ENCODE measurements around the gene FEN1.
A peak's percentile ranks its signal among the peaks of the same experiment; 100 is the strongest.

Gene FEN1

DNA sequence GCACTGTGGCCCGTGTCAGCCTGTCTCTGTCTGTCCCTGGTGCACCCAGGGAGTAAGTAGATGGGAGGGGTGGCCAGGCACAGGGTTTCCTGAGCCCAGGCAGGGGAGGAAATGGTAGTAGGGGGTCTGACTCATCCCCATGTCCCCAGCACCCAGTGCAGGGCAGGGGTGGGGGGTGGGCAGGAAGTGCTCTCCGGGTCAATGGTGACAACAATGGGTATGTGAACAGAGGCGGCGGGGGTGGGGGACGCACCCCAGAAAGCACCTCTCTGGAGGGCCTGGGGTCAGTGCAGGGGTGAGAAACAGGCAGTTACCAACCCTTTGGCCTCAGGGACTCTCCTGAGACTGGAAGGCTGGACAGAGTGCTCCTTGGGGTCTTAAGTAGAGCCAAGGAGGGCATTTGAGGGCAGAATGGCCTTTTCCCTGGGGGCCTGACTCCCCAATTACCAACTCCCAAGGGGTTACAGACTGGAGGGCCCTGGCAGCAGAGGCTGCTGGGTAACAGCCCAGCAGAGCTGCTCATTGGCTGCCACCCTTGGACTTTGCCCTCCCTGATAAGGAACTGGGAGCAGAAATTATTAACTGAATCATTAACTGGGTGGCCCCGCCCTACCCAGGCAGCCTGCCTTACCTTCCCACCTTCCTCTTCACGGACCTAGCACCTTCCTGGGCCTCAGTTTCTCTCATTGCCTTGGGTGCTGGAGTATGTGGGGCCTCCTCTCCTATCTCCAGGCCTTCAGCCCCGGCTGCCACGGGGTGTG, 36.1 kb upstream of the FEN1 start:
- DNase-seq (ENCODE audit: insufficient read length, low spot score) (peak; percentile 86), FAIRE-seq (peak; percentile 92)

DNA sequence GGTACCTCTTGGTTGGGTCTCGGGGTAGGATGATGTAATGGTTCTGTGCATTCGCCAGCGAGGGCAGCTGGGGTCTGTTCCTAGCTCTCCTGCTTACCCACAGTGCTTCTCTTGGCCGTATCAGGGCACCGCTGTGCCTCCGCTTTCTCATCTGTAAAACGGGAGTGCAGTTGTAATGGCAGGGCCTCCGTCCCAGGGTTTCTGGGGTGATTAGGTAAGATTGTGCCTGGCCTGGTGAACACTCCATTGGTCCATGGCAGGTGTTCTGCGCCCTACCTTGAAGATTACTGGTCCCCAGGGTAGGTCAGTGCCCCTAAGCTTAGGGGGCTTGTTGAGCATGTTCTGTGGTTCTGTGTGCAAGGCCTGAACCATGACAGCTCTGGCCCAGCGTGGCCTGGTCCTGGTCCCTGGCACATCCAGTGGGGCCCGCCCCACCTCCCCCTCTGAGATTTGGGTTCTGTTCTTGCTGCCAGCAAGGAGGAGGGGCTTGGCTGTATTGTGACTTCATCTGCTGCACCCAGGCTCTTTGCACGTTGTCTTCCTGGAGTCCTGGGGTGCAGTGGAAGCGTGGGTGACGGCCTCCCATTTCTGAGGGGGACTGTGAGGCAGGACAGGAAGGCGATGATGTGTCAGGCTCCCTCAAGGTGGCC, 35.4 kb upstream of the FEN1 start:
- no peak for DNase-seq (ENCODE audit: insufficient read length, low spot score)
- no peak for FAIRE-seq

DNA sequence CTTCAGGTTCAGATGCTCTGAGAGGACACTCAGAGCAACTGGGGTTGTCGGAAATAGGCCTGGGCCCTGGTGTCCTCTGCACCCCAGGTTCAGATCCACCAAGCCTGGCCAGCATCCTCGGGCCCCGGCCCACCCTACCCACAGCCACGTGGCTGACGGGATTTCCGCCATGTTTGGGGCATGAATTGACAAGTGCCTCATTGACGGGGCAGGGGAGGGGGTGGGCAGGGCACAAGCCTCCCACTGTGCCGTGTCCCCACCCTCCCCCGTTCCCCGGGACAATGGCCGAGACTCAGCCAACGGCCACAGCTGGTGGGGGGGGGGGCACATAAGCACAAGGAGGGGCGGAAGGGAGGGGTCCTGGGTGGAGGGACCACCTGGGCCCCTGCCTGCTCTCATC, 31.8 kb upstream of the FEN1 start:
- DNase-seq (ENCODE audit: insufficient read length, low spot score), result no peak
- no peak for FAIRE-seq

DNA sequence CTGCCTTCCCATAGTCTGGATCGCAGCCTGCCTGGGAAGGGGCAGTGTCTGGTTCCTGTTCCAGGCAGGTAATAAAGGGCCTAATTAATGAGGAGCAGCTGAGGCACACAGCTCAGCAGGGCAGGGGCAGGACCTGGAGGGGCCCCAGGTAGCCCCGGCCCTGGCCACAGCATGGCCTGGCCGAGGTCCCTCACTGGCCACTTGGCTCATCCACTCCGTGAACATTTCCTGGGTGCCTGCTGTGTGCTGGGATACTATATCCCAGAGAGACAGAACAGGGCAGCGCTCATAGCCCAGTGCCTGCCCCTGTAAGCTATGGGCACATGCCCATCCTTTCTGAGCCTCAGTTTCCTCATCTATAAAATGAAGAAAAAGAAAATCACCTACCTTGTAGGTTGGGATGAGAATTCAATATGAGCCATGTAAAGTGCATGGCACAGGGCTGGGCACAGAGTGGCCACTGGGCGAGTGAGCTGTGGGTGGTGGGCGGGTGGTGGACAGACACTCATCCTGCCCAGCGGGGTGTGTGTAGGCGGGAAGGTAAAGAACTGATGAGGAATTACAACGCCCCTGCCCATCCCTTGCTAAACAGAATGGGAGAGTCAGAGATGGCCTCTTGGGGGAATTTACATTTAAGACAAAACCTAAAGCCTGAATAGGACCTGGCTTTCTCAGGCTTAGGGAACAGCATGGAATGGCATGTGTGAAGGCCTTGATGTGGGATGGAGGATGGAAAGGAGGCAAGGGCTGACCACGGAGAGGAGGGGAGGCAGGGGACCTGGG, 31.1 kb upstream of the FEN1 start:
- FAIRE-seq, result no peak
- no peak for DNase-seq (ENCODE audit: insufficient read length, low spot score)

DNA sequence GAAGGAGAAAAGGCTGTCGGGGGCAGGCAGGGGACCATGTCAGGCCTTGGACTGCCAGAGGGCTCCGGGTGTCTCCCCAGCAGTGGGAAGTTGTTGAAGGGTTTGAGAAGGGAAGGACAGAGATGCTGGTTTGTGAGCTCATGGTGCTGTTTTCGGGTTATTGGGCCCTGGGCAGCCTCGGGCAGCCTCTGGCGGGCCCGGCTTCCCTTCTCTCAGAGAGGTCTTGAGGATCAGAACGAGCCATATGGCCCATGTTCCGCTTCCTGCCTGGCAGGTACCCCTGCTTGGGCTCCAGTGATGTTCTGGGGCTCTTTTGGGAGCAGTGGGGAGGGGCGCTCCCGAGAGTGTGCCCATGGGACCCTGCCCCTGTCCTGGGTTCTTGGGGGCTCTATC, 30.5 kb upstream of the FEN1 start:
- FAIRE-seq, result no peak
- DNase-seq (ENCODE audit: insufficient read length, low spot score), result no peak

DNA sequence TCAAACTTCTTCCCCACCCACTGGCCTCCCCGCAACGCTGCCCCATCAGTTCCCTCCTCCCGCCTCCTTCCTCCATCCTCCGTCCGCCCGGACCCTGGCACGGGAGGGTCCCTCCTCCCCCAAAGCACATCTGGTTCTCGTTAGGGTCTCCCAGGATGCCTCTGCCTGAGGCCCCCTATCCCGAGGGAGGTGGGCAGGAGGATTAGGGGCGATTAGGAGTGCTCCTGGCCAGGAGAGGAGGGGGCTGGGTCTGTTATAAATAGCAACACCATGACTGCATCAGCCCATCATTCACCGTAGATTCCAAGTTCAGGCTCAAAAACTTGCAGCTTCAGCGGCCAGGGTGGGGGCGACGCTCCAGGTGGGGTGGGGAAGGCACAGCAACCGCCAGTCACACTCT, 29.9 kb upstream of the FEN1 start:
- no peak for DNase-seq (ENCODE audit: insufficient read length, low spot score)
- FAIRE-seq, result no peak

DNA sequence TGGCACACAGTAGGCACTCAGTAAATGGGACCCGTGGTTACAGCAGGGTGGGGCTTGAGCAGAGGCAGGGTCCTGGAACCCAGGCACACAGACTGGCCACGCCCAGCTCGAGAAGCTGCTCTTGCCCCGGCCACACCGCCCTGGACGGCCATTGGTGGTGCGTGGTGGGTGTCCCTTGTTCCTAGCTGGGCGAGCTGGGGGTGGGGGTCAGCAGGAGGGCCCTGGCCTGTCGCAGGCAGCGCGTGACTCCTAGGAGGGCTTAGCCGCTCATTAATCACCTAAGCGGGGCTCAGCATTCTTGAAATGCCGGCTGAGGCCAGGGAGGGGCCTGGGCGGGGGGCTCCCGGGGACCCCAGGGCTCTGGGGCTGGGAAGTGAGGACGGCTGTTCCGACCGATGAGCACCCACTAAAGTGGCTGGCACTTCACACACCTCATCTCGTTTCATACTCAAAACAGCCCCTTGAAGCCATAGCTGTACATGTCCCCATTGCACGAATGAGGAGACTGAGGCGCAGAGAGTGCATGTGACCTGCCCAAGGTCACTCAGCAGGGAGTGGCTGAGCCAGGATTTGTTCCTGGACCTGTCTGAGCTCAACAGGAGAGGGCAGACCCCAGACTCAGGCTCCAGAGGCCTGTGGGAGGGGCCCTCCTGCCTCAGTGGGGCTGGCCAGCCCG, 28.6 kb upstream of the FEN1 start:
- FAIRE-seq, result no peak
- no peak for DNase-seq (ENCODE audit: insufficient read length, low spot score)

DNA sequence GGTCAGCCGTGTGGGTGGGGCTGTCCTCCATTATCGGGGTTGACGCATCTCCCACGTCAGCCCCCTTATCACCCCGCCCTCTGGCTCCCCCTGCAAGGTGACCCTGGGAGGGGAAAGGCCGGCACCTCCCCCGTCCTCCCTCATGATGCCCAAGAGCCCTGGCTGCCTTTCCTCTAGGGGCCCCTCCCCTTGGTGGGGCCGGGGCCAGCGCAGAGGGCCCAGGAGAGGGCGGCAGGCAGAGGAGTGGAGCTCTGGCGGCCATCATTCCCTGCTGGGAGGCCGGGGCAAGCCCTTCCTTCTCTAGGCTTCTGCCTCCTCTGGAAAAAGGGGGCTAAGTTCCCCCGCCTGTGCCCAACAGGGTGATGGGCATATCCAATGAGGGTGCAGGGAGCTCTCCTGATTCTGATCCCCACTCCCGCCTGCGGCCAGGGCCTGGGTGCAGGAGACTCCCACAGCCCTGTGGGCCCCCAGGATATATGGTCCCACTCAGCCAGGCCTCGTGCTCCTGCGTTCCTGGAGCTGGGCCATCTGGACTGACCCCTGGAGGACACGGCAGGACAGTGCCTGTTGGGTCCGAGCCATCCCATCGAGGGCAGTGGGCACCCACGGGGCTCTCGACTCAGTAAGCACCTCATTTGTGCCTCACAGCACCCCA, 28.0 kb upstream of the FEN1 start:
- no peak for DNase-seq (ENCODE audit: insufficient read length, low spot score)
- no peak for FAIRE-seq

DNA sequence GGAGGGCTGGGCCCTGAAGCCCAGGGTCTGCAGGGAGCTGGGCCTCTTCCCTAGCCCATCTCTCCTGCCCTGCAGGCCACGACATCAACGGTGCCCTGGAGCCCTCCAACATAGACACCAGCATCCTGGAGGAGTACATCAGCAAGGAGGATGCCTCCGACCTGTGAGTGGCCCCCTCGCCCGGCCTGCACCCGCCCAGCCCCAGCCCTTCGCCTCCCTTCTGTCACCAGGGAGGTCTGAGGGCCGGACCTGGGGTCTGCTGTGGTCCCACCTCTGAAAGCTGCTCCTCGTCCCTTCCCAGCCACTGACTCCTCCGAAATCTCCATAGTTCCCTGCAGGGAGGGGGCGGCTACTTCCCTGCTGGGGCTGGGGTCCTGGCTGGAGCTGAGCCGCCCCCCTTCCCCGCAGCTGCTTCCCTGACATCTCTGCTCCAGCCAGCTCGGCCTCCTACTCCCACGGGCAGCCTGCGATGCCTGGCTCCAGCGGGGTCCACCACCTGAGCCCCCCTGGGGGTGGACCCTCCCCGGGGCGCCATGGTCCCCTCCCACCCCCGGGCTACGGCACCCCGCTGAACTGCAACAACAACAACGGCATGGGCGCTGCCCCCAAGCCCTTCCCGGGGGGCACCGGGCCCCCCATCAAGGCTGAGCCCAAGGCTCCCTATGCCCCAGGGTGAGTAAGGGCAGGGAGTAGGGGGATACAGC, 27.0 kb upstream of the FEN1 start:
- FAIRE-seq, result no peak
- no peak for DNase-seq (ENCODE audit: insufficient read length, low spot score)

DNA sequence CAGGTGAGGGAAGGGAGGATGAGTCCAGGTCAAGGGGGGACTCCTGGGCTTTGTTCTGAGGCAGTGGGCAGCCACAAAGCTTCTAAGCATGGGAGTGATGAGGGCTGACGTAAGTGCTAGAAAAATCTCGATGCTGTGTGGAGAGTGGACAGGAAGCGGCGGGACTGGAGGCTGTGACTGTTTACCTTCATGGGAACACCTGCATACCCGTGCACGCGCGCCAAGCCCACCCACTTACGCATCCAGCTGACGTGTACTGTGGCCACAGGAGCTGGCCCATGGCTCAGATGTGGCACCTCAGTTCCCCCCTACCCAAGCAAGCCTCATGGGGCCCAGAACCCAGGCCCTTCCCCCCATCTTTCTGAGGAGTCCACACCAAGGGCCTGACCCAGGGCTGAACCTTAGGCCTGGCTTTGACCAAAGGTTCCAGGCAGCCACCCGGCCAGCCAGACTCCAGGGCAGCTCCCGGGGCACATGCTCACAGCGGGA, 26.3 kb upstream of the FEN1 start:
- FAIRE-seq, result no peak
- DNase-seq (ENCODE audit: insufficient read length, low spot score), result no peak

DNA sequence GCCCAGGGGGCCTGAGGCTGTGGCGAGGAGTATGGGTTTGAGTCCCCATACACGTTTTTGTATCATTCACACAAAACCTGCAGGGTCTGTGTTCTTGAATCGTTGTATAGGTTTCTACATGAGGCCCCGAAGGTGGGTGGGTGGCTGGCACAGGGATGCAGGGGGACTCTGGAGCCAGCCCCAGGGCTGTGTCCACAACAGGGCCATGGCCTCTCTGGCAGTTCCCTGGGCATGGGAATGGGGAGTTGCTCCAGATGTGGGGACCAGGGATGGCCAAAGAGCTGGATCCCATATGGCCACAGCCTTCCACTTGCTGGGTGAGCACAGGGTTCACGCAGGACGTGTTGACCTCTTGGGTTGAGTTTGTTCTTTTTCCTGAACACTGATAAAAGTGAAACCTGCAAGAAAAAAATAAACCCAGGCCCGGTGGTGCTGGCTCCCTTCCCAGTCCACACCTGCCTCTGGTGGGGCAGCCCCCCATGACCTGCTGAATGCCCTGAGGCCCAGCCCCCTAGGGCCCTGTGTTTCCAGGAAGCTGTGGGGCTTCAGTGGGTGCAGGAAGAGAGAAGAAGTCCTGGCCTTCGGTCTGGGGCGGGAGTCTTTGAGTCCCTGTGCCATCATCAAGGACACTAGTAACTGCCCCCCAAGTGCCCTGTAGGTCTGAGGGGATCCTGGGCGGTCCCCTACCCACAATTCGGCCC, 24.2 kb upstream of the FEN1 start:
- FAIRE-seq (no peak), DNase-seq (ENCODE audit: insufficient read length, low spot score) (no peak)

DNA sequence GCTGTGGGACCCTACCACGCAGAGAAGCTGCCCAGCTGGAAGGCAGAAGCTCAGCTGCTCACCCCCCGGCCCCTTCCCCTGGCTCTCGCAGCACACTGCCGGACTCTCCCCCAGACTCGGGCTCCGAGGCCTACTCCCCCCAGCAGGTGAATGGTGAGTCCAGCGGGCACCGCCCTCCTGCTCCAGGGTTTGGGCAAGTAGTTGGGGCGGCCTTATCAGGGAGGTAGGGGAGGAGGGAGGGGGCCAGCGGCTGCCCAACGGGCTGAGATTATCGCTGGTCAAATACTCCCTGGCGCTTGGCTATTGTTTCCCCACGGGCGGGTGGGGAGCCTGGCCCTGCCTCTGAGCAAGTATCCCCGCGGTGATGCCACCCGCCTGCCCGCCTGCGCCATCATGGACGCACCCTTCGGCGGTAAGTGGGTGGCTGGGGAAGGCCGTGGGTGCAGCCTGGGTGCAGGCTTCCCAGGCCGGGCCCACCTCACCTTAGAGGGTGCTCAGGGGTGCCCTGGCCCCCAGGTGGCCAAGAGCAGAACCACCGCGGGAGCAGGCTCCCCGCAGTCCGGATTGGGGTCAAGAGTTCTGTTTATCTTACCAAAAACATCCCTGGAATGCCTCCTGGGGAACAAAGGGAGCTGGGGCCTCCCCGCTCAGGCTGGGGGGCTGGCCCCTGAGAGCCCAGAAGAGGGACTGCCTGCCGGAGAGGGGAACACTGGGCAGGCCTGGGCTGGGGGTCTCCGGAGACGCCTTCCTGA, 23.4 kb upstream of the FEN1 start:
- DNase-seq (ENCODE audit: insufficient read length, low spot score) (no peak), FAIRE-seq (no peak)

DNA sequence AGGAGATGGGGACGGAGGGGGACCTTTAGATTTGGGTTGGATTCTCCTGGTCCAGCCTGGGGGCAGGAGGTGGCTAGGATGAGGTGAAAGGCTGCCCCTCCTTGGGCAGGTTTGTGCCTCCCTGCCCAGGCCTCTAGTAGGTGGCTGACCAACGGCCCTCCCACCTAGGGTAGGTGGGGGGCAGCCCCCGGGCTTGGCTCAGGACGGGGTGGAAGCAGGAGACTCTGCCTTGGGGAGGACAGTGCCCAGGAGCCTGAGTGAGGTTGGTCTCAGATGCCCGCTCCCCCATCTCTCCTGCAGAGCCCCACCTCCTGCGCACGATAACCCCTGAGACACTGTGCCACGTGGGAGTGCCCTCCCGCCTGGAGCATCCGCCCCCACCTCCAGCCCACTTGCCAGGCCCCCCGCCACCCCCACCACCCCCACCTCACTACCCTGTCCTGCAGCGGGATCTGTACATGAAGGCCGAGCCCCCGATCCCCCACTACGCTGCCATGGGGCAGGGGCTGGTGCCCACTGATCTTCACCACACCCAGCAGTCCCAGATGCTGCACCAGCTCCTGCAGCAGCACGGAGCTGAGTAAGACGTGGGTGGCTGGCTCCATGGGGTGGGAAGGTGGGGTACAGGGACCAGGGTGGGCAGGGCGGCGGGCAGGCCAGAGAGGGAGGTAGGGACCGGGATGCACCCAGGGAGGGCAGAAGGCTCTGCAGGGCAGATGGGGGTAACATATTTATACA, 22.6 kb upstream of the FEN1 start:
- DNase-seq (ENCODE audit: insufficient read length, low spot score), result no peak
- no peak for FAIRE-seq

DNA sequence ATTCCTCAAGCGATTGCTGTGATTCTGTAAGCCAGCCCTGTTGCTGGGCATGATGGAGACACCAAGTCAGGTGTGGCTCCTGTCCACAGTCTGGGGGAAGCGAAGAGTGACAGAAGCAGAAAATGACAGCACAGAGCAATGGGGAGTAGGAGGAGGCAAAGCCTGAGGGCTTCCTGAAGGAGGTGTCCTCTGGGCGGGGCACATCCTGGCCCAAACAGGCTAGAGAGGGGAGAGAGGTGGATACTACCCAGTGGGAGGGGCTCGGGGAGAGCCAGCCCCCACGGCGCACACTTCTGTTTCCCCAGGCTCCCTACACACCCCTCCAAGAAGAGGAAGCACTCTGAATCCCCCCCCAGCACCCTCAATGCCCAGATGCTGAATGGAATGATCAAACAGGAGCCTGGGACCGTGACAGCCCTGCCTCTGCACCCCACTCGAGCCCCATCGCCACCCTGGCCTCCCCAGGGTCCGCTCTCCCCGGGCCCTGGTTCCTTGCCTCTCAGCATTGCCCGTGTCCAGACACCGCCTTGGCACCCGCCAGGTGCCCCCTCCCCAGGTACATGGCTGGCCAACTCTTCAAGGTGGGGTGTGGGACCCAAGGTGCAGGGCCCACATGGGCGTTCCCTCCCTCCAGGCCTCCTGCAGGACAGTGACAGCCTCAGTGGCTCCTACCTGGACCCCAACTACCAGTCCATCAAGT, 21.4 kb upstream of the FEN1 start:
- no peak for FAIRE-seq
- DNase-seq (ENCODE audit: insufficient read length, low spot score), result no peak

DNA sequence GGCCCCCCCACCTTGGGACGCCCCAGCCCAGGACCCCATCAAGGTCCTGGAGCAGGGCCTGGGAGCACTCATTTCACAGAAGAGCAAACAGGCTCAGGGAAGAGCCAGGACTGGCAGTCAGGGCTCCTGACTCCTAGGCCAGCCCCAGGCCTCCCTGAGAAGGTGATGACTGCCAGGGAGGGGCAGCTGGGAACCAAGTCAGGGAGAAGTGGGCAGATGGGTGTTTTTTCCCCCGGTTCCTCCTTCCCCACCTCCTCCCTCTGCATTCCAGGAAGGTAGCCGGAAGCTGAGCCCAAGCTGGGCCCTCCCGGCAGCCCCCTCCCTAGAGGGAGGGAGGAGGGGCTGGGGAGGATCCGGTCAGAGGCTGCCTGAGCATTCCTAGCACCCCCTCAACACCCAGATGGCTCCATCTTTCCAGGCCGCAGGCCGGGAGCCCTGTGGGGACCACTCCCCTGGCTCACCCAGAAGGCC, 20.7 kb upstream of the FEN1 start:
- no peak for FAIRE-seq

DNA sequence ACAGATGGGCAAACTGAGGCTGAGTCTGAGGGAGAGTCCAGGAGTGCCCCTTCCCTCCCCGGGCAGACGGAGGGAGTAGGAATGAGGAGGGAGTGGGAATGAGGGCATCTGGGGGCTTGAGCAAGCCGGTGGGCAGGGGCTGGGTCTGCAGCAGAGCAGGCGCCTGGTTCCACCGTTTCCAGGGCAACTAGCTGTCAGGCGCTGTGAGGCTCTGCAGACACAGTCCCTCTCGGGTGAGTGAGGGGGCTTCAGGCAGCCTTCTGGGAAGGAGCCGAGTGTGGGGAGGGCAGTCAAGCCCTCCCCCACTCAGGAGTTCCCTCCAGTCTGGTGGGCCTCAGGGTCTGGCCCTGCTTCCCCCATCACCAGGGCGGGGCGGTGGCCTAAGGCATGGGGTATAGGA, 19.4 kb upstream of the FEN1 start:
- DNase-seq (ENCODE audit: insufficient read length, low spot score), result no peak
- no peak for FAIRE-seq

More for the DNA sequence above, 20.7 kb upstream of the FEN1 start:
- no peak for DNase-seq (ENCODE audit: insufficient read length, low spot score)

DNA sequence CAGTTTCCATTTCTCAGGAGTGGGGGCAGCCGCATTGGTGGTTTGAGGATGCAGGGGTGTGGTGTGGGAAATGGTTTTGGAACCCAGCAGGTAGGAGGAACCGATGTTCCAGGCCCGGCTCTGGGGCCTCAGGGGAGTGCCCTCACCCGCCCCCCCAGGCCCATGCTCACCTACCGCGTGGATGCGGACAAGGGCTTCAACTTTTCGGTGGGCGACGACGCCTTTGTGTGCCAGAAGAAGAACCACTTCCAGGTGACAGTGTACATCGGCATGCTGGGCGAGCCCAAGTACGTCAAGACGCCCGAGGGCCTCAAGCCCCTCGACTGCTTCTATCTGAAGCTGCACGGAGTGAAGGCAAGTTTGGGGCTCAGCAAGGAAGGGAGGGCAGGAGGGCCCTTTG, 18.9 kb upstream of the FEN1 start:
- DNase-seq (ENCODE audit: insufficient read length, low spot score) (no peak), FAIRE-seq (no peak)

Data from GM19239 (cell line).